Measurements from ENCODE around the gene NT5C. TPM values are rescaled to one million over a fixed set of nuclear protein-coding genes. Genes with fewer than 3 reads are reported as not detected.
"Not testable (repeated sequence)": the region's sequence is repeated elsewhere in the genome, so short reads cannot be mapped to it uniquely, and the experiment has no call there.

NT5C gene
- total RNA-seq, 2 experiments from 2014 or later = 65.2 to 70.8 TPM

DNA sequence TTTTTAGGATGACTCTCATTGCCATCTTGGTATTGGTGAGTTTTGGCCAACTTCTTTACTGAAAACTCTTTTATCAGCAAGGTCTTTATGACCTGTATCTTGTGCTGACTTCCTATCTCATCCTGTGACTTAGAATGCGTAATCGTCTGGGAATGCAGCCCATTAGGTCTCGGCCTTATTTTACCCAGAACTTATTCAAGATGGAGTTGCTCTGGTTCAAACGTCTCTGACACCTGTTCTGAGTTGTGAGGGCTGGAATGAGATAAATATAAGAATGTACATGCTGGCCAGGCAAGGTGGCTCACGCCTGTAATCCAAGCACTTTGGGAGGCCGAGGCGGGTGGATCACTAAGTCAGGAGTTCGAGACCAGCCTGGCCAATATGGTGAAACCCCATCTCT, 26.9 kb upstream of the NT5C start:
- H3K27ac Mint-ChIP-seq; H3K4me3 Mint-ChIP-seq; H3K36me3 Mint-ChIP-seq; intact Hi-C loops (cut with micrococcal nuclease); H3K27me3 Mint-ChIP-seq; H3K9me3 Mint-ChIP-seq; DNase-seq: not testable (repeated sequence)
- peaks cover 10% of the 10 kb centered on the region for H3K4me1 Mint-ChIP-seq (ENCODE audit: low read depth)
- CTCF ChIA-PET = interaction anchor here (1.1 to 1.3 kb wide), 2 partner anchors 14 to 43 kb away, joined by 3 to 7 read pairs; no protein-coding TSS in a partner anchor
- POLR2A ChIA-PET = interaction anchor here (1.0 to 1.3 kb wide), 2 partner anchors 9 to 13 kb away, joined by 3 to 4 read pairs; no protein-coding TSS in a partner anchor

- Mint-ChIP-seq H3K9me3 (no peaks in the 10 kb centered on the region), H3K4me1 (ENCODE audit: low read depth) (peaks cover 31% of the 10 kb centered on the region), H3K27ac (peak overlapping the region; percentile 86), H3K4me3 (no peak overlapping the region), H3K27me3 (no peaks in the 10 kb centered on the region), H3K36me3 (peaks cover 11% of the 10 kb centered on the region)
- ChIA-PET POLR2A (interaction anchor here (0.6 to 1.5 kb wide), 9 partner anchors 10 to 143 kb away, joined by 3 to 11 read pairs (median 6); partner anchors contain the start of genes MRPL58 and NT5C), CTCF (interaction anchor here (1.0 to 1.5 kb wide), 2 partner anchors 17 to 142 kb away, joined by 3 to 6 read pairs; partner anchors contain the start of gene MRPL58)
- DNase-seq = no peak
- intact Hi-C loops (cut with micrococcal nuclease) = loop anchor here (2.0 kb wide), 2 partner anchors 28 to 40 kb away; partner anchors contain the start of gene SUMO2
These were observed 23.7 kb upstream of the NT5C start for GRCh38 chr17:75155191-75155601.

DNA sequence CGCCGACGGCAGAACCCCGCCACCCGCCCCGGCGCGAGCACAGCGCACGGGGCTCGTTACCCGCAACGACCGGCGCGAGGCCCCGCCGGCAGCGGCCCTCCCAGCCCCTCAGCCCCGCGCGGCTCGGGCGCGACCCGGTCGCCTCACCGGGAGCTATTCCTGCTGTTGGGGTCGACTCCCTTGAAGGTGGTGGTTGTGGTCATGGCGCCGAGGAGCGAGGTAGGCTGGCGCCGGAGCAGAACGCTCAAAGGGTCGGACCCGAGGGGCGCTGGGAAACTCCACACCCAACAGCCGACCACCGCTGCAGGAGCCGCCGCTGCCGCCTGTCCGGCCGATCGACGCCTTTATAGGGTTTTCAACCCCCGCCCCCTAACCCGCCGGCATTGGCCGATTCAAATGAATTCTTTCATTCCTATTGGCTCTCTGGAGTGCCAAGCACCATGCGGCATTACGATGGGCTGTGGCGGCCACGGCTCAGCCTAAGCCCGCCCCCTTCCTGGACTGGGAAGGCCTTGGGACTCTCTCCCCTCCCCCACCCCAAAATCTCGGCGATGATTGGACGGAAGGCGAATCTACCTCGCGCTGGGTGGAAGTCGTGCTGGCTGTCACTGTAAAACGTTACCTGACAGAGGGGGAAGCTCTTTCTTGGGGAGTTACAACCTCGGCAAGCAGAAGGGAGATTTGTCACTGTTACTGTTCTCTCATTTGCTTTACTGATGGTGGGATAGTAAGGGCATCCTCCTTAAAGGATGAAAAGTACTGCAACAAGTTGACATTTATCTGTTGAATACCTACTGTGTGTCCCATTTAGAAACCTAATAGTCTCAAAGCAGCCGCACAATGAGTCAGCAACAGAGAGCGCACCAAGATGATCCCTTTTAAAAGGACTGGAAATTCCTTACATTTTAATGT, 22.9 kb upstream of the NT5C start, which contains the start of gene JPT1:
Gene JPT1 (minus strand): TSS at position 318 of the 912 bp plus-strand sequence. CDS start 115 bp downstream, at position 203.
- peaks cover 11% of the 10 kb centered on the region for H3K36me3 Mint-ChIP-seq
- POLR2A ChIA-PET = interaction anchor here (0.6 to 1.5 kb wide), 12 partner anchors 9 to 143 kb away, joined by 3 to 11 read pairs (median 4); partner anchors contain the start of genes ARMC7, MIF4GD, MRPL58 and NT5C

DNA sequence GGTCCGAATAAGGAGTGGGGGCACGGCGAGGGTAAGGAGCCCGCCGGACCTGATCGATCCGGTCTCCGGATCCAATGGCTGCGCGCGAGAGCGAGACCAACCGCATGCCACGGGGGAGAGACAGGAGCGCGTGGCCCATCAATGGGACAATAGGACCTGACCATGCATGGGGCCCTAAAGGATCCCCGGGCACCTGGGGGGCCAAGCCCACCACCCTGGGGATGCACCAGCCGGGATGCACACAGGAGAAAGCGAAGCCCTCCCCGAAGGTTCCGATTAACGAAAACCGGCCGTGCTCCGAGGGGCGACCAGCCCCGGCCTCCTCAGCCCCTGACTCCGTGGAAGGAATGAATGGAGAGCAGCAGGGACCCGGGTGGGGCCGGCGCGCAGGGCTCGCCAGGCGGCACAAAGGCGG, 22.2 kb upstream of the NT5C start:
- Mint-ChIP-seq H3K9me3 (no peaks in the 10 kb centered on the region), H3K27me3 (no peaks in the 10 kb centered on the region), H3K4me3 (peak overlapping the region; percentile 95), H3K27ac (peak overlapping the region; percentile 86), H3K36me3 (peaks cover 11% of the 10 kb centered on the region), H3K4me1 (ENCODE audit: low read depth) (peaks cover 34% of the 10 kb centered on the region)
- peak; percentile 51 for DNase-seq
- POLR2A ChIA-PET = interaction anchor here (1.0 to 1.5 kb wide), 6 partner anchors 8 to 142 kb away, joined by 3 to 11 read pairs (median 4); partner anchors contain the start of genes ARMC7, MIF4GD, MRPL58 and SLC16A5
- intact Hi-C loops (cut with micrococcal nuclease) = loop anchor here (1.0 to 5.0 kb wide), 5 partner anchors 29 to 108 kb away; partner anchors contain the start of genes ATP5PD, GGA3, KCTD2 and MRPS7
- CTCF ChIA-PET = interaction anchor here (1.0 to 1.5 kb wide), 2 partner anchors 18 to 48 kb away, joined by 3 to 6 read pairs; no protein-coding TSS in a partner anchor

More for the DNA sequence above, 22.9 kb upstream of the NT5C start, which contains the start of gene JPT1:
- peak; percentile 99 for DNase-seq
- intact Hi-C loops (cut with micrococcal nuclease) = loop anchor here (1.0 to 5.0 kb wide), 5 partner anchors 28 to 107 kb away; partner anchors contain the start of genes ATP5PD, GGA3, KCTD2 and MRPS7
- Mint-ChIP-seq H3K4me3 (peak within 1 kb of the TSS; percentile 95), H3K4me1 (ENCODE audit: low read depth) (peaks cover 34% of the 10 kb centered on the region), H3K9me3 (no peaks in the 10 kb centered on the region), H3K27ac (peak within 1 kb of the TSS; percentile 86), H3K27me3 (no peaks in the 10 kb centered on the region)
- CTCF ChIA-PET = interaction anchor here (1.0 to 1.5 kb wide), 3 partner anchors 17 to 142 kb away, joined by 3 to 6 read pairs (median 3); partner anchors contain the start of gene MRPL58

DNA sequence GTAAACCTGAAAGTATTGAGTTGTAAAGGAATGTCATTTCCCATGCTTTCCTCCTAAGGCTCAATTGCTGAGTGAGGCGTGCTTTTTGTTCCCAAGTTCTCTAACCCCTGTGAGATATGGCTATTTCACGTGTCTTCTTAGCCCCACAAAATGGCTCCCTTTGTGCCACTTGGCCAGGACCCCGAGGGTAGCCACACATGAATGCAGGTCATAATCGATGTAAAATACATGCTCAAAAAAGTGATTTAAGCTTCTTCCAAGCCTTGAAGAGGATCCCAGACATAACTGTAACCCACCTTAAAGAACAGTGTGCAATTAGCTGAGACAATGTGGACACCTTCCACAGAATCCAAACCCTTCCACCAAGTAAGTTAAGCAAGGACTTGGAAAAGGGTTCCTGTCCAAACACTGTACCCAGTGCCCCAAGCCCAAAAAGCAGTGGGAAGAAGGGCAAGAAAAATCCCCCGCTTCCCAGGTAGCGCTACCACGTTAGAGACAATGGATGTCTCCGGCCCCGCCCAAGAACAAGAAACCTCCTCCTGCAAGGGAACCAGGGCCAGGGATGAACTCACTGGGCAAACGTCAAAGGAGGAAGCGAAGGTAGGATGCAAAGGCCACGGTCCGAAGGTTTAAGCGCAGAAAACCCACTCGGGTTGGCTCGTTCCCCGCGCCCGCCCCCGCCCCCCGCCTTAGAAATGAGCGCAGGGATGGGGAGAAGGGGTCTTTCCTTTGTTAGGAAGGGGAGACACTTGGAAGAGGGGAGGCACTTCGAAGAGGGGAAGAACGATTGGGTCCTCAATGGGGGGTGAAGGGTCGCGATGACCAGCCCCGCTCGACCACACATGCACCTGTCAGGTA, 21.6 kb upstream of the NT5C start:
- CTCF ChIA-PET = no interaction called here

GRCh38 chr17:75152523-75152921, 21.0 kb upstream of the NT5C start:
- H3K4me3 Mint-ChIP-seq = peak overlapping the region; percentile 95
- intact Hi-C loops (cut with micrococcal nuclease) = loop anchor here (5.0 kb wide), 2 partner anchors 85 to 105 kb away; partner anchors contain the start of genes ATP5PD and KCTD2

More for the DNA sequence above, 21.6 kb upstream of the NT5C start:
- Mint-ChIP-seq H3K36me3 (peaks cover 17% of the 10 kb centered on the region), H3K4me3 (peak overlapping the region; percentile 95), H3K4me1 (ENCODE audit: low read depth) (peaks cover 38% of the 10 kb centered on the region), H3K27ac (peak overlapping the region; percentile 86), H3K9me3 (no peaks in the 10 kb centered on the region), H3K27me3 (no peaks in the 10 kb centered on the region)
- DNase-seq = peak; percentile 55
- POLR2A ChIA-PET = interaction anchor here (1.1 kb wide), 1 partner anchor 22 kb away, joined by 7 read pairs; the partner anchor contains the start of gene NT5C
- intact Hi-C loops (cut with micrococcal nuclease) = loop anchor here (5.0 kb wide), 2 partner anchors 86 to 106 kb away; partner anchors contain the start of genes ATP5PD and KCTD2

DNA sequence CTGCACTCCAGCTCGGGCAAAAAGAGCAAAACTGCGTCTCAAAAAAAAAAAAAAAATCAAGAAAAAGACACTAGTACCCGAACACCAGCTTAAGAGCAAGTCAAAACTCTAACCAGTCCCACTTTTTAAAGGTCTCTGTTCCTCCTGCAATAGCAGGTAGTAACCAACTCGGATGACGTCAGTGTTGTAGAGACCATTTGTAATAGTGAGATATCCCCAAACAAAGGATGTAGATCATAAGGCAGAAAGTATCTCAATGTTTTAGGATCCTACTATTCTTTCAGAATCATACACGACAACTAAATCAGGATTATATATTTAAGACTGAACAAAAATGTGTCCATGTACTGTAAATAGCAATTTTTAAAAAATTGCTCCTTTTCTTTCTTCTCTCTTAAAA, 20.4 kb upstream of the NT5C start:
- H3K27me3 Mint-ChIP-seq = no peaks in the 10 kb centered on the region
- CTCF ChIA-PET = interaction anchor here (0.7 to 2.0 kb wide), 3 partner anchors 22 to 38 kb away, joined by 3 to 11 read pairs (median 3); no protein-coding TSS in a partner anchor
- H3K9me3 Mint-ChIP-seq = no peaks in the 10 kb centered on the region
- peak overlapping the region; percentile 86 for H3K27ac Mint-ChIP-seq
- no peak for DNase-seq
- intact Hi-C loops (cut with micrococcal nuclease) = loop anchor here (5.0 kb wide), 2 partner anchors 85 to 105 kb away; partner anchors contain the start of genes ATP5PD and KCTD2
- H3K36me3 Mint-ChIP-seq = peaks cover 30% of the 10 kb centered on the region
- peak overlapping the region; percentile 95 for H3K4me3 Mint-ChIP-seq
- peaks cover 38% of the 10 kb centered on the region for H3K4me1 Mint-ChIP-seq (ENCODE audit: low read depth)
- POLR2A ChIA-PET = no interaction called here

More at GRCh38 chr17:75152523-75152921, 21.0 kb upstream of the NT5C start:
- H3K27ac Mint-ChIP-seq = peak overlapping the region; percentile 86
- no peak for DNase-seq
- peaks cover 24% of the 10 kb centered on the region for H3K36me3 Mint-ChIP-seq
- H3K27me3 Mint-ChIP-seq = no peaks in the 10 kb centered on the region
- H3K9me3 Mint-ChIP-seq = no peaks in the 10 kb centered on the region
- CTCF ChIA-PET = no interaction called here
- peaks cover 38% of the 10 kb centered on the region for H3K4me1 Mint-ChIP-seq (ENCODE audit: low read depth)
- POLR2A ChIA-PET = interaction anchor here (1.1 kb wide), 1 partner anchor 22 kb away, joined by 7 read pairs; the partner anchor contains the start of gene NT5C

GRCh38 chr17:75147878-75148546, 16.5 kb upstream of the NT5C start:
- Mint-ChIP-seq H3K27ac (no peak overlapping the region), H3K4me1 (ENCODE audit: low read depth) (peaks cover 27% of the 10 kb centered on the region), H3K9me3 (no peaks in the 10 kb centered on the region), H3K4me3 (no peak overlapping the region), H3K27me3 (no peaks in the 10 kb centered on the region), H3K36me3 (peaks cover 44% of the 10 kb centered on the region)
- CTCF ChIA-PET = interaction anchor here (0.8 to 3.0 kb wide), 5 partner anchors 17 to 54 kb away, joined by 3 to 17 read pairs (median 7); partner anchors contain the start of gene NT5C
- POLR2A ChIA-PET = interaction anchor here (0.6 kb wide), 1 partner anchor 11 kb away, joined by 3 read pairs; no protein-coding TSS in a partner anchor
- no peak for DNase-seq
- intact Hi-C loops (cut with micrococcal nuclease) = no loop called here

GRCh38 chr17:75146592-75146991, 15.1 kb upstream of the NT5C start:
- DNase-seq = no peak
- ChIA-PET CTCF (interaction anchor here (1.1 to 2.0 kb wide), 2 partner anchors 32 to 186 kb away, joined by 3 to 20 read pairs; no protein-coding TSS in a partner anchor), POLR2A (interaction anchor here (0.6 to 1.7 kb wide), 2 partner anchors 8 to 103 kb away, joined by 3 to 11 read pairs; partner anchors contain the start of gene JPT1)
- peaks cover 42% of the 10 kb centered on the region for H3K36me3 Mint-ChIP-seq
- H3K9me3 Mint-ChIP-seq = no peaks in the 10 kb centered on the region
- no peaks in the 10 kb centered on the region for H3K27me3 Mint-ChIP-seq
- intact Hi-C loops (cut with micrococcal nuclease) = no loop called here
- peaks cover 14% of the 10 kb centered on the region for H3K4me1 Mint-ChIP-seq (ENCODE audit: low read depth)
- H3K4me3 Mint-ChIP-seq = no peak overlapping the region
- H3K27ac Mint-ChIP-seq = no peak overlapping the region
